DMS153 (cell line): ENCODE measurements around the gene ATP8B1.
"Not testable (repeated sequence)": the region's sequence is repeated elsewhere in the genome, so short reads cannot be mapped to it uniquely, and the experiment has no call there.

ENCODE experiments used
- DNase-seq: peaks from one replicate; lab custom pipeline; 2025; lab: John Stamatoyannopoulos, UW

The ATP8B1 gene

GRCh38 chr18:57764995-57765394 is 38.1 kb downstream of the ATP8B1 start:
- no peak for DNase-seq

- DNase-seq = no peak
Measured at GRCh38 chr18:57764087-57764486, 39.0 kb downstream of the ATP8B1 start.

- no peak for DNase-seq
Measured at GRCh38 chr18:57762686-57763085, 40.4 kb downstream of the ATP8B1 start.

- DNase-seq = no peak
Measured at GRCh38 chr18:57759650-57760049, 43.5 kb downstream of the ATP8B1 start.

GRCh38 chr18:57755473-57756067 is 47.5 kb downstream of the ATP8B1 start:
- no peak for DNase-seq

GRCh38 chr18:57754577-57755338 is 48.4 kb downstream of the ATP8B1 start:
- DNase-seq = no peak

- no peak for DNase-seq
Measured at GRCh38 chr18:57753063-57753462, 50.1 kb downstream of the ATP8B1 start.

GRCh38 chr18:57749604-57749970 is 53.5 kb downstream of the ATP8B1 start:
- no peak for DNase-seq

GRCh38 chr18:57748770-57749603 is 54.1 kb downstream of the ATP8B1 start:
- peak; percentile 74 for DNase-seq

- no peak for DNase-seq
Measured at GRCh38 chr18:57747809-57748680, 55.1 kb downstream of the ATP8B1 start.

GRCh38 chr18:57744211-57744694 is 58.9 kb downstream of the ATP8B1 start:
- peak; percentile 20 for DNase-seq

- DNase-seq = no peak
Measured at GRCh38 chr18:57743008-57743407, 60.1 kb downstream of the ATP8B1 start.

- no peak for DNase-seq
Measured at GRCh38 chr18:57741273-57741672, 61.8 kb downstream of the ATP8B1 start.

- no peak for DNase-seq
Measured at GRCh38 chr18:57738078-57738477, 65.0 kb downstream of the ATP8B1 start.

GRCh38 chr18:57737400-57738060 is 65.6 kb downstream of the ATP8B1 start:
- no peak for DNase-seq

- DNase-seq = not testable (repeated sequence)
Measured at GRCh38 chr18:57735042-57735441, 68.1 kb downstream of the ATP8B1 start.

- DNase-seq = no peak
Measured at GRCh38 chr18:57733861-57734260, 69.3 kb downstream of the ATP8B1 start.

GRCh38 chr18:57730146-57730545 is 73.0 kb downstream of the ATP8B1 start:
- DNase-seq = no peak

GRCh38 chr18:57728941-57729511 is 74.1 kb downstream of the ATP8B1 start:
- no peak for DNase-seq

GRCh38 chr18:57727952-57728807 is 74.9 kb downstream of the ATP8B1 start:
- no peak for DNase-seq
